ENCODE measurements around the gene UGT1A10.

UGT1A10 gene

DNA sequence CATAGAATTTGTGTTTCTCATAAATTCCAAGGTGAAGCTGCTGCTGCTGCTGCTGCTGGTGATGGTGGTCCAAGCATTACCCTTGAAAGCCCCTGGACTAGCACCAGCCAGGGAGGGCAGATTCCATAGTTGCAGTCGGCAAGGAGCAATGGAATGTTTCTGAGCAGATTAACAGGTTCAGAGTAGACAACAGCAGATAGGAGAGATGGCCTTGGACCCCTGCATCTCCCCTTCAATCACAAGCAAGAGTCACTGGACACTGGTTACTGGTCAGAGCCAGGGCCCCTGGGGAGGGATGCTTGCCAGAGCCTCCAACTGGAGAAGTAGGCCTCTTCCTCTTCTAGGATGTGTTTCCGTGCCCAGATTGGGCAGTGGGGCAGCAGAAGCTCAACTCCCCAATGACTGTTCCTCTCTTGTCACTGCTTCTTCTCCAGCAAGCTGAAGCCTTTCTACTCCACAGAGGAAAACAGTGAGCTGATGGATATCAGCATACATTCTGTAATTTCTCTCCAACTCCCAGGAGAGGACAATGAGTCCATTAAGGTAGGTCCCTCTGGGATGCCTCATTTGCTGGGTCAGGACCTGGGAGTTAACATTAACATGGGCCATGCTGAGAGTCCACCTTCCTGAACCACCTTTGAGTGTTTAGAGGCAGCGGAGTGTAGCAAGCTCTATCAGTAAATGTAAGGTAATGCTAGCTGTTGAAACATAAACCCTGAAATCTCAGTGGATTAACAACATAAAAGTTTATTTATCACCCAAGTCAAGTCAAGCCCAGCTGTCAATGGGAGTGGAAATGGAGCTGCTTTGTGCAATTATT, 177.2 kb downstream of the UGT1A10 start:
- DNase-seq: peak in 5 of 42 donors; percentile 1 to 20 (median 4)
- intact Hi-C loops (cut with DNase I): no loop called here

DNA sequence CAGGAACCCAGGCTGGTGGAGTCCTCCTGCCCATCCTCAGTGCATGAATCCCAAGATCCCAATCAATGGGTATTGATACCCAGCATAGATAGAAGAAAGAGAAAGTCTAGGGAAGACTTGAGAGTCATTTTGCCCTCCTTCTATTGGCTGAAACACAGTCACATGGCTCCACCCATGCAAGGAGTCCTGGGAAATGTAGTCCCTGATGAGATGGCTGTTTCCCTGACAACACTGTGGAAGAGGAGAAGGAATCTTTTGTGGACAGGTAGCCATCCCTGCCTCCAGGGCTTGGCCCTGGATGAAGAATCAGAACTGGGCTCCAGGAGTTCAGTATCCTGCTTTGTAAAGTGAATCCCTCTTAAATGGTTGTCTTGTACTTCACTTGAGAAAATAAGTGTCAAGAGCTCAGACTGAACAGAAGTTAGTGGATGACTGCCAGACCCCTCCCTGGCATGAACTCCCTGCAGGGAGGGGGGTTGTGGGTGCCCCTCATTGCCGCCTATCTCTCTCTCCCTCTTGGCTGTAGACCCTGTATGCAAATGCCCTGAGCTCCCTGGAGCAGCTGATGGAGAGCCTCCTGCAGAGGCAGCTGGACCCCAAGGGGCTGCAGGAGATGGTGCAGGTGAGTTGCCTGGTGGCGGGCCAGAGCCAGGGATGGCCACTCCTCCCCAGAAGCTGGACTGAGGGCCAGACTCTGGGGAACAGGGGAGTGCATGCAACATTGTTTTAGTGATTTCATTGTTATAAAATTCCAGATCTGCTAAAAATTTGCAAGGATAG, 178.0 kb downstream of the UGT1A10 start:
- peak in 5 of 42 donors; percentile 2 to 21 (median 3) for DNase-seq
- intact Hi-C loops (cut with DNase I): no loop called here

DNA sequence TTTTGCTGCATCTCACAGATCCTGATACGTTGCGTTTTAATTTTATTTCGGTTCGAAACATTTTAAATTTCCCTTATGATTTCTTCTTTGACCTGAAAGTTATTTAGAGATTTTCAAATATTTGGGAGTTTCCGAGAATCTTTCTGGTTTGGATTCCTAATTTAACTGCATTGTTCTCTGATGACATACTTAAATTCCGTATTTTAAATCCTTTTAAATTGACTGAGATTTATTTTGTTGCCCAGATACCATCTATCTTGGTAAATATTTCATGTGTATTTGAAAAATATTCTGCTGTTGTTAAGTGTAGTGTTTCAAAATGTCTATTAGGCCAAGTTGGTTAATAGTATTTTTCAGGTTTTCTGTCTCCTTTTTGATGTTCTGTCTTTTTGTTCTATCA, 179.6 kb downstream of the UGT1A10 start:
- intact Hi-C loops (cut with DNase I): no loop called here
- no peak for DNase-seq

DNA sequence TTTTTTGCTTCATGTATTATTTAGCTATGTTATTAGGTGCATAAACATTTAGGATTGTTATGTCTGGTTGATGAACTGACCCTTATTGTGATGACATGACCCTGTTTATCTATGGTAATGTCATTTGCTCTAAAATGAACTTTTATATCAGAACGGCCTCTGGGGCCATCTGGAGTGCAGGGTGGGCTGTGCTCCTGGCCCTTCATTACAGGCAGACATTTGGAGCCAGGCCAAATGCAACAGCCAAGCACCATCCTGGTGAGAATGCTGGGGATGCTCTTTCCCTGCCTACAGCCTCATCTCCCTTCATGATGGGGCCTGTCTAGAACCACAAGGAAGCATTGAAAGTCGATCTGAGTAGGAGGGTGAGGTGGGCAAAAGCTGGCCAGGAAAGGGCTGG, 180.1 kb downstream of the UGT1A10 start:
- DNase-seq: peak in 2 of 42 donors; percentile 4 to 14
- intact Hi-C loops (cut with DNase I): no loop called here

DNA sequence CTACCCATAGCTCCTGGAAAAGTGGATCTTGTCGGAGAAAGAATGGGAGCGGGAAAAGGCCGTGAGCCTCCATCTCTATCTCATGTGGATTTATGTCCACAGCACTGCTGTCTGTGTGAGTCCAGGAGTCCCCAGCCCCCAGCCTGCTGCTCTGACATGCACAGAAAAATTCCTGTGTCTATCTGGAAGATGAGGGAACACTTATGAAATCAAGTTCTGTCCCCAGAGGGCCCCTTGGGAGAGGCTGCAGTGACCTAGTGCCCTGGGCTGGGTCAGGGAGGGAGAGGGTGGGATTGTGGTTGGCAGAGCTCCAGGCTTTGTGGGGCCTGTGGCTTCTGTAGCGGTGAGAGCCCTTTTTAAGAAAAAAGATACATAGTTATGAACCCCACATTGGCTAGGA, 180.5 kb downstream of the UGT1A10 start:
- DNase-seq: peak in 4 of 42 donors; percentile 4 to 13 (median 8)
- intact Hi-C loops (cut with DNase I): no loop called here

DNA sequence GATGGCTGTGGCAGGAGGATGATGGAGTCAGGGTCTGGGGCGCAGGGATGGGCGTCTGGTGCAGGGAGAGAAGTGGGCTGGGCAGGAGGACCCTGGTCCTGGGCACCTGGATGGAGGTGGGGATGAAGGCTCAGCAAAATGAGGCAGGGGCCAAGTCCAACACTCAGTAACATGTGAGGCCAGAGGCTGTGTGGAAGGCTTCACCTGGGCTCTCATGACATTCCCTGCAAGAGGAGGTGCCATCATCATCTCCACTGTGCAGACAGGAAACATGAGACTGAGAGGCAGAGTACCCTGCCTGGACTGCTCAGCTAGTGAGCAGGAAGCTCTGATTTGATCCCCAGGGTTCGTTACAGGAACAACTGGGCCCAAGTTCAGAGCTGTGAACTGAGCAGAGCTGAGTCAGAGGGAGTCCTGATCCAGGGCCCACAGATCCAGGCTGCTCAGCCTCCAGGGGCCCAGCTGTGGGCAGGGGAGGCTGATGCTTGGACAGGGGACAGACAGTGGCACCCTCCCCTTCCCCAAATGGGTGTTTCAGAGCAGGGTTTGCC, 181.2 kb downstream of the UGT1A10 start:
- DNase-seq: peak in 7 of 42 donors; percentile 1 to 16 (median 4)
- intact Hi-C loops (cut with DNase I): no loop called here

DNA sequence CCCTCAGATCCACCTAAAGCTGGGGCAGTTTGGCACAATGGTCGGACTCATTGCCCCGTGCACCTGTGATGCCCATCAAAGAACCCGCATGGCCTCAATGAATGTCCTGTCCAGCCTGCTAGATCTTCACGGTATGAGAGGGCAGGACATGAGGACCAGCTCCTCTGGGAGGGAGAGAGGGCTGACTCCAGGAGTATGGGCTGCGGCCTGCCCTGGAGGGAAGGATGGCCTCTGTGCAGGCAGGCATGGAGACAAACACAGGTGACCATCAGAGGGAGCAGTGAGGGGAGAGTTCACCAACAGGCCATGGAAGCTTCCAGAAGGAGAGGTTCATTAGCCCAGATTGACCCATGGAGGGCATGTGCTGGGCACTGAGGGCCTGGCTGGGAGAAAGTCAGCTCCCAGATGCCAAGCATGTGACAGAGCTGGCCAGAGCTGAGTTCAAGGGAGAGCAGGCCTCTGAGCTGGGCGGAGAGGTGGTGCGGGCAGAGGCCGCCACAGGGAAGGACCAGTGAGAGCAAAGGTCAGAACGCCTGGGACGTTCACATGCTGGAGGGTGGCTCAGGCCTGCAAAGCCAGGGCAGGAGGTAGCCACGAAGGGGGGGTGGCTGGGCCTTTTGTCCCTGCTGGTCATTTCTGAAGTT, 181.9 kb downstream of the UGT1A10 start:
- peak in 5 of 42 donors; percentile 2 to 23 (median 8) for DNase-seq
- intact Hi-C loops (cut with DNase I): no loop called here

DNA sequence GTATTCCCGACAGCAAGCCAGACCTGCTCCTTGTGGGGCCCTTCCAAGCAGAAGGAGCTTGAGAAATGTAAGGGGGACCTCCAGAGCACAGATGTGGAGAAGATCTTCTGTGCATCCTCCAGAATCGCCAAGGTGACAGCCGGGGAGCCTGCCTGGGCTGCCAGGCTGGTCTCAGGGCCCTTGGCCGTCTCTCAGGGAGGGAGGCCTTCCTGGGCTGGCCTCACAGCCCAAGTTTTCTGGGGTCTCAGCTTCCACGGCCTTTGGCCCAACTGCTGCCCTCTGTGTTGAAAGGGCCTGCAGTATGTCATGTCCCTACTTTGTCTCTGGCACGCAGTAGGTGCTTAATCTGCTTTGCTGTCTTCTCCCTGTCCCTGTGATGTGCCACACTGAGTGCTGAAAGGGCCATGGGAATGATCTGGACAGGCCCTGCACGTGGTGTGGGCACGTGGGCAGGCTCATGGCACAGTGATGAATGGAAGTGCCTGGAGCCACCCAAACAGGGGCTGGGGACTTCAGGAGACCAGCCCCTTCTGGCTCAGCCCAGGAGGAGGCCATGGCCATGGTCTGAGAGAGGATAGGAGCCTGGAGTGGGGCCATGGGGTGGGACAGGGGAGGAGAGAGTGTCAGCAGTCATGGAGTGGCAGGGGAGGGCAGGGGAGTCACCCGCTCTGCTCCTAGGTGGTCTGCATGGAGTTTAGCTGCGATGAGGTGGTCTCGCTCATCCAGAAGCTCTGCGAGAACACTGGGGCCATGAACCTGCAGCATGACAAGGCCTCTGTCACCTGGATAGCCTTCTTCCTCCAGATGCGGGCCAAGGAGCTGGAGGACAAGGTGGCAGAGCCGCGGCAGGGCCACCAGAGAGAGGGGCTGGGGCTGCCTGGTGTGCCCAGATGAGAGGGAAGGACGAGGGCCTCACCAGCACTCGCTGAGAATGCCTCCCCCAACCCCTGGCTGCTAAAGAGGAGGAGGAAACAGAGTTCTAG, 182.7 kb downstream of the UGT1A10 start:
- intact Hi-C loops (cut with DNase I): no loop called here
- peak in 6 of 42 donors; percentile 1 to 20 (median 5) for DNase-seq

DNA sequence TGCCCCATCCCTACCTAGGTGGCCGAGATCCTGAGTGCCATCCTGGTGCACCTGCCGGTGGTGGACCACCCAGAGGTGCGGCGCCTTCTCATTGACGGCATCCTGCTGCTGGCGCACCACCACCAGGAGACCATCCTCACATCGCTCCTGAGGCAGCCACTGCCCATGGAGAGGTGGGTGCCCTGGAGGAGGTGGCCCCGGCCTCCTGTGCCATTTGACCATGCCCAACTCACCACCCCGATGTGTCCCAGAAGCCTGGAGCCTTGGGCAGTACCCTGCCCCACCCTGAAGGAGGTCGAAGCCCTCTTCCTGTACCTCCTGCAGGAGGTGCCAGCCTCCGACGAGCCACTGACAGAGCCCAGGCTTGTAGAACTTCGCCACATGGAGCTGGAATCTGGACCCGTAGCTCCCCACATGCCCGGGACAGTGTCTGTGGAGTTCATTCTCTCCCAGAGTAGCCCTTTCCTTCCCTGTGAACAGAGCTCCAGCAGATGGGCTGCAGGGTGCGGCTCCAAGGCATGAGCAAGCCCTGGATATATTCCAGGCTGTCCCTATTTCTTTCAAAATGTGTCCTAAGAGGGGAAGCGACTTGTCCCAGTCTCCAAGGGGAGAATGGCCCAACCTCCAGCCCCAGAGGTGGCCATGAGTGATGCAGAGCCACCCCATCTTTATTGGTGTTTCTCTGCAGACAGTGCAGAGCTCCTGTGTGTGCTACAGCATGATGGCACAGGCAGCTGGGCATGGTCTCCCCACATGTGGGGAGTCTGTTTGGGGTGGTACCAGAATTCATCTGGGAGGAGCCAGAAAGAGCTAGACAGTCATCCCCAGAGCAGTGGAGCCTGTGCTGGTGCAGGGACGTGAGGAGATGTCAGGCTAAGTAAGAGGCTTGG, 183.9 kb downstream of the UGT1A10 start:
- intact Hi-C loops (cut with DNase I): no loop called here
- peak in 4 of 42 donors; percentile 10 to 29 (median 10) for DNase-seq

DNA sequence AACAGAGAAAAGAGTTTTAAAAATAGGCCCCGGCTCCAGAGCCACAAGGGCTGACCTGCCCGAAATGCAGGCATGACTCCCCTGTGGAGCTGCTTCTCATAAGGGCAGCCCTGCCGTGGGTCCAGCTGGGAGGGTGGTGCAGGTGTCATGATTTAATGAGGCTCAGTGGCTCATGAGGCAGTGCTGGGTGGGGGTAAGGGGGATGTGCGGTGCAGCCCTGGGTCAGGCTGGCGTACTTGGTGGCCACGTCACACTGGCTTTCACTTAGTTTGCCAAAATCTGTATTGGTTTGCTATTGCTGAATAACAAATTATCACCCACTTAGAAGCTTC, 184.5 kb downstream of the UGT1A10 start:
- intact Hi-C loops (cut with DNase I): no loop called here
- peak in 4 of 42 donors; percentile 10 to 16 (median 12) for DNase-seq

DNA sequence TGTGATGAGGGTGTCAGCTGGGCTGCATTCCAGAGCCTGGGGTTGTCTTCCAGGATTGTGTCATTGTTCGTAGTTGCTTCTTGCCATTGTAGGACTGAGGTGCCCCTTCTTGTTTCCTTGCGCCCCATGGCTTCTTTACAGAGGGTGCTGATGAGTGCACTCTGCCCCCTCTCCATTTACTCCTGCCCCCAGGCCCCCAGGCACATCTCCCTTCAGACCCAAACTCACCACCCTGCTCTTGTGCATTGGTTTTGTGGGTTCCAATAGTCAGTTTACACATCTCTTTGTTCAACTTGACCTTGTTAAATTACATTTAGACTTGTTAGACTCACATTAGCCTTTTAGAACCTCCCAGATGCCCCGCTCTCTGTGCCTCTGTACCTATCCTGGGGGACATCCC, 184.9 kb downstream of the UGT1A10 start:
- peak in 3 of 42 donors; percentile 4 to 15 (median 5) for DNase-seq
- intact Hi-C loops (cut with DNase I): no loop called here

DNA sequence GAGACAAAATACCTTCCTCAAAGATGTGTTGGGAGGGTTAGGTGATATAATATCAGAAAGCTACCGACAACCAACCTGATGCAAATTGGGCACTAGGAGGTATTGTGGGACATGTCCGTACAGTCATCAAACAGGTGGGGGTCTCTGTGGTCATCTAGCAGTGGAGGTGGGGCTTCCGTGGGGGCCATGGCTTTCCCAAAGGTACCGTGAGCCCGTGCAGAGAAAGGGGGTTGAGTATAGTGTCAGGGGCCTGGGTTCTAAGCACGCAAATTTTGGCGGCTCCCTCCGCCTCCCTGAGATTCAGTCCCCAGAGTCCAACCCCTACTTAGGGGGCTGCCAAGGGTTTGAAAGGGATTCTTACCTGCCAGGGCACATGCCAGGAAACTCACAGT, 185.5 kb downstream of the UGT1A10 start:
- intact Hi-C loops (cut with DNase I): no loop called here
- peak in 5 of 42 donors; percentile 2 to 21 (median 5) for DNase-seq

DNA sequence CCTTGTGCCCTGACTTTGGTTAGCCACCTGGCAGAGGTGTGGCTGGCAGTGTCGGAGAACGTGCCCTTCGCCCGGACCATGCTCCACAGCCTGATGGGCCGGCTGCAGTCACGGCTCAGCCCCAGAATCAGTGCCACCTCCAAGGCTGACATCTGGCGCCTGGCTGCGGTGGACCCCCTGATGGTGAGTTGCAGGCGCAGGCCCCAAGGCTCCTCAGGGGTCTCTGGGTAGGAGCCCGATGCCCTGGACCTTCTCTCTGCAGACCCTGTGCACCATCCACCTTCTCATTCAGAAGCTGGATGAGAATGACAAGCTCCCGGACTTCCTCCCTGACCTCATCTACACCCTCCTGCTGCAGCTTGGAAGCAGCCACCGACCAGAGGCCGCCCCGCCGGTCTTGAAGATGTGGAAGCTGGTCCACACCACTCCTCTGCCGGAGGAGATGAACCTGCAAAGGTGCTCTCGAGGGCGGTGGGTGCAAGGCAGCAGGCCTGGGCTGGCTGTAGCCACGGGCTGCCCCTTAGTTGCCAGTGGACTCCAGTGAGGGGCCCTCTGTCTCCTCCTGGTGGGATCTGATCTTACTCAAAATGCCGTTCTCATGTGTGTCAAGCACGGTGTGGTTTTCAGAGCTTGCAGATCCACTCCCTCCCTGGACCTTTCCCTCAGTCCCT, 186.0 kb downstream of the UGT1A10 start:
- intact Hi-C loops (cut with DNase I): no loop called here
- peak in 8 of 42 donors; percentile 1 to 26 (median 10) for DNase-seq
